H9 (cell line): Measurements from ENCODE around the gene CABP4. TPM values are rescaled to one million over a fixed set of nuclear protein-coding genes. Genes with fewer than 3 reads are reported as not detected.
"Not testable (repeated sequence)": the region's sequence is repeated elsewhere in the genome, so short reads cannot be mapped to it uniquely, and the experiment has no call there.

Source experiments
- DNase-seq: peaks from one replicate; pipeline ENCODE4 v3.0.0-alpha.2; 2017
- H2AFZ ChIP-seq: one replicate; pipeline ENCODE4 v1.6.1; 2013; ENCODE audit warnings: mild to moderate bottlenecking, low read length, control low read depth, moderate library complexity
- H2AK5ac ChIP-seq: 2 replicates; pipeline ENCODE4 v1.6.1; 2013; ENCODE audit warnings: low read length, control low read depth, mixed read lengths; ENCODE audit not compliant: insufficient read length
- H2BK120ac ChIP-seq: one replicate; pipeline ENCODE4 v1.6.1; 2013; ENCODE audit warnings: low read depth, mild to moderate bottlenecking, low read length, control low read depth, inconsistent platforms; ENCODE audit not compliant: poor library complexity, severe bottlenecking
- H2BK12ac ChIP-seq: 2 replicates; pipeline ENCODE4 v1.6.1; 2013; ENCODE audit warnings: low read length, control low read depth, mixed read lengths, low read depth; ENCODE audit not compliant: insufficient read length
- H2BK15ac ChIP-seq: 2 replicates; pipeline ENCODE4 v1.6.1; 2013; ENCODE audit warnings: low read depth, low read length, control low read depth
- H2BK20ac ChIP-seq: one replicate; pipeline ENCODE4 v1.6.1; 2013; ENCODE audit warnings: low read depth, mild to moderate bottlenecking, low read length, control low read depth, inconsistent platforms; ENCODE audit not compliant: poor library complexity, severe bottlenecking
- H2BK5ac ChIP-seq: 2 replicates; pipeline ENCODE4 v1.6.1; 2013; ENCODE audit warnings: low read length, control low read depth, mixed read lengths; ENCODE audit not compliant: insufficient read length
- H3K14ac ChIP-seq: 2 replicates; pipeline ENCODE4 v1.6.1; 2013; ENCODE audit warnings: low read length, control low read depth; ENCODE audit not compliant: insufficient read depth
- H3K18ac ChIP-seq: 2 replicates; pipeline ENCODE4 v1.6.1; 2013; ENCODE audit warnings: low read depth, mild to moderate bottlenecking, mixed read lengths, low read length, control low read depth; ENCODE audit not compliant: insufficient read length
- H3K23ac ChIP-seq: 2 replicates; pipeline ENCODE4 v1.6.1; 2013; ENCODE audit warnings: low read length, control low read depth, mixed read lengths, low read depth; ENCODE audit not compliant: insufficient read length
- H3K23me2 ChIP-seq: 2 replicates; pipeline ENCODE4 v1.6.1; 2013; ENCODE audit warnings: low read depth, mild to moderate bottlenecking, mixed read lengths, low read length, control low read depth; ENCODE audit not compliant: insufficient read length, poor library complexity, severe bottlenecking
- H3K27ac ChIP-seq: 2 replicates; pipeline ENCODE4 v1.5.1; 2013; ENCODE audit warnings: low read length, control low read depth, mixed read lengths, low read depth; ENCODE audit not compliant: insufficient read length
- H3K27me3 ChIP-seq: 2 replicates; pipeline ENCODE4 v1.6.1; 2013; ENCODE audit warnings: low read length, control low read depth, inconsistent platforms; ENCODE audit not compliant: insufficient read depth
- H3K4ac ChIP-seq: 2 replicates; pipeline ENCODE4 v1.6.1; 2013; ENCODE audit warnings: low read depth, mild to moderate bottlenecking, control low read depth, inconsistent platforms, low read length, moderate library complexity
- H3K4me1 ChIP-seq: 2 replicates; pipeline ENCODE4 v1.6.1; 2013; ENCODE audit warnings: low read length, control low read depth, inconsistent platforms; ENCODE audit not compliant: insufficient read depth
- H3K4me2 ChIP-seq: 2 replicates; pipeline ENCODE4 v1.6.1; 2013; ENCODE audit warnings: low read length, control low read depth, mixed read lengths; ENCODE audit not compliant: insufficient read length, insufficient read depth
- H3K56ac ChIP-seq: 2 replicates; pipeline ENCODE4 v1.6.1; 2013; ENCODE audit warnings: low read depth, mild to moderate bottlenecking, mixed read lengths, low read length, control low read depth; ENCODE audit not compliant: insufficient read length
- H3K79me1 ChIP-seq: 2 replicates; pipeline ENCODE4 v1.6.1; 2013; ENCODE audit warnings: low read depth, mild to moderate bottlenecking, moderate library complexity, low read length, control low read depth, inconsistent platforms; ENCODE audit not compliant: insufficient read depth, poor library complexity, severe bottlenecking
- H3K79me2 ChIP-seq: 2 replicates; pipeline ENCODE4 v1.6.1; 2013; ENCODE audit warnings: low read length, control low read depth, inconsistent platforms; ENCODE audit not compliant: insufficient read depth
- H3K9ac ChIP-seq: 2 replicates; pipeline ENCODE4 v1.6.1; 2013; ENCODE audit warnings: low read length, control low read depth, mixed read lengths; ENCODE audit not compliant: insufficient read length; ENCODE audit errors: extremely low read depth
- H3K9me3 ChIP-seq: one replicate; pipeline ENCODE4 v1.6.1; 2013; ENCODE audit warnings: low read depth, low read length, inconsistent platforms; ENCODE audit not compliant: control insufficient read depth
- H3T11ph ChIP-seq: one replicate; pipeline ENCODE4 v1.6.1; 2013; ENCODE audit warnings: mild to moderate bottlenecking, low read length, control low read depth, inconsistent platforms
- H4K20me1 ChIP-seq: one replicate; pipeline ENCODE4 v1.6.1; 2013; ENCODE audit not compliant: control insufficient read depth, insufficient read length, insufficient read depth
- H4K5ac ChIP-seq: 2 replicates; pipeline ENCODE4 v1.6.1; 2013; ENCODE audit warnings: low read depth, mild to moderate bottlenecking, mixed read lengths, low read length, control low read depth; ENCODE audit not compliant: insufficient read length
- H4K8ac ChIP-seq: replicated peaks from 2 replicates; pipeline ENCODE4 v1.6.1; 2013; ENCODE audit warnings: low read length, control low read depth, mixed read lengths, low read depth; ENCODE audit not compliant: insufficient read length
- H4K91ac ChIP-seq: 2 replicates; pipeline ENCODE4 v1.6.1; 2013; ENCODE audit warnings: low read depth, mild to moderate bottlenecking, moderate library complexity, mixed read lengths, low read length, control low read depth; ENCODE audit not compliant: insufficient read length
- H3K27ac Mint-ChIP-seq, 3 experiments: 2 replicates in 2 of 3; 3 replicates in 1 of 3; pipeline ENCODE4 v1.8.0; 2020 to 2021; ENCODE audit warnings: mixed read lengths in 3 of 3, mild to moderate bottlenecking in 1 of 3, moderate library complexity in 1 of 3
- H3K27me3 Mint-ChIP-seq: 2 replicates; pipeline ENCODE4 v1.8.0; 2021; ENCODE audit warnings: low read depth, mild to moderate bottlenecking, moderate library complexity, mixed read lengths
- H3K36me3 Mint-ChIP-seq, 3 experiments: 2 replicates in 2 of 3; 3 replicates in 1 of 3; pipeline ENCODE4 v1.8.0; 2020 to 2021; ENCODE audit warnings: low read depth in 3 of 3, mixed read lengths in 3 of 3; ENCODE audit not compliant: insufficient read depth in 1 of 3
- H3K4me1 Mint-ChIP-seq, 2 experiments: 2 replicates each; pipeline ENCODE4 v1.8.0; 2020; ENCODE audit warnings: mixed read lengths in 2 of 2
- H3K4me3 Mint-ChIP-seq, 2 experiments: 2 replicates in 1 of 2; 3 replicates in 1 of 2; pipeline ENCODE4 v1.8.0; 2020 to 2021; ENCODE audit warnings: mild to moderate bottlenecking in 2 of 2, mixed read lengths in 2 of 2, moderate library complexity in 1 of 2
- H3K9me3 Mint-ChIP-seq, 2 experiments: 2 replicates in 1 of 2; 3 replicates in 1 of 2; pipeline ENCODE4 v1.8.0; 2020; ENCODE audit warnings: mild to moderate bottlenecking in 2 of 2, mixed read lengths in 2 of 2, moderate library complexity in 1 of 2
- WGBS: extraction: QIAGEN DNeasy Blood & Tissue Kit; methylation state at CpG from one replicate; pipeline ENCODE4 v1.1.7; 2013; ENCODE audit warnings: missing lambda C conversion rate, low lambda C conversion rate, mixed read lengths; ENCODE audit not compliant: insufficient read length; ENCODE audit errors: extremely low coverage; 5-methylcytosine and 5-hydroxymethylcytosine counted together
- total RNA-seq: library from RNA; stranded (reverse); gene quantifications from 2 replicates; pipeline ENCODE4 v1.2.1, GENCODE V29; 2021
- TF ChIP-seq, protein P1 (sequence below): fragments of 200-600 bp; sonication (generic); conservative IDR thresholded peaks from 3 replicates; pipeline ENCODE4 v1.8.0; 2021; ENCODE audit warnings: antibody characterized with exemption, mild to moderate bottlenecking

Gene CABP4
- total RNA-seq, 1 experiment from 2014 or later: not detected

GRCh38 chr11:67484847-67485311, 29.7 kb downstream of the CABP4 start:
- Histone ChIP-seq H3K23ac (no peak overlapping the region), H2BK12ac (no peak overlapping the region), H3K79me1 (no peaks in the 10 kb centered on the region), H3K79me2 (no peaks in the 10 kb centered on the region), H3K27ac (no peak overlapping the region), H3K56ac (no peak overlapping the region), H4K8ac (no peak overlapping the region), H4K5ac (no peak overlapping the region), H2BK5ac (no peak overlapping the region), H4K91ac (no peak overlapping the region), H3K18ac (no peak overlapping the region), H3K9me3 (no peaks in the 10 kb centered on the region), H2BK120ac (no peak overlapping the region), H2BK20ac (no peak overlapping the region), H4K20me1 (no peaks in the 10 kb centered on the region), H3K4ac (no peak overlapping the region), H2AK5ac (no peak overlapping the region), H3K4me1 (no peaks in the 10 kb centered on the region; the same call in 1 of the 2 replicates), H2AFZ (no peak overlapping the region), H3K23me2 (no peaks in the 10 kb centered on the region), H3K27me3 (no peaks in the 10 kb centered on the region; the same call in 1 of the 2 replicates), H2BK15ac (no peak overlapping the region), H3K9ac (no peak overlapping the region), H3T11ph (no peak overlapping the region), H3K14ac (no peak overlapping the region), H3K4me2 (no peak overlapping the region)
- Mint-ChIP-seq H3K27ac (no peak overlapping the region), H3K9me3 (no peaks in the 10 kb centered on the region), H3K27me3 (peaks cover 28% of the 10 kb centered on the region), H3K36me3 (peaks cover 9 to 16% (median 13%) of the 10 kb centered on the region in 3 experiments), H3K4me3 (no peak overlapping the region), H3K4me1 (peaks cover 19 to 25% of the 10 kb centered on the region in 2 experiments)
- no peak for DNase-seq
- TF ChIP-seq, protein P1, sequence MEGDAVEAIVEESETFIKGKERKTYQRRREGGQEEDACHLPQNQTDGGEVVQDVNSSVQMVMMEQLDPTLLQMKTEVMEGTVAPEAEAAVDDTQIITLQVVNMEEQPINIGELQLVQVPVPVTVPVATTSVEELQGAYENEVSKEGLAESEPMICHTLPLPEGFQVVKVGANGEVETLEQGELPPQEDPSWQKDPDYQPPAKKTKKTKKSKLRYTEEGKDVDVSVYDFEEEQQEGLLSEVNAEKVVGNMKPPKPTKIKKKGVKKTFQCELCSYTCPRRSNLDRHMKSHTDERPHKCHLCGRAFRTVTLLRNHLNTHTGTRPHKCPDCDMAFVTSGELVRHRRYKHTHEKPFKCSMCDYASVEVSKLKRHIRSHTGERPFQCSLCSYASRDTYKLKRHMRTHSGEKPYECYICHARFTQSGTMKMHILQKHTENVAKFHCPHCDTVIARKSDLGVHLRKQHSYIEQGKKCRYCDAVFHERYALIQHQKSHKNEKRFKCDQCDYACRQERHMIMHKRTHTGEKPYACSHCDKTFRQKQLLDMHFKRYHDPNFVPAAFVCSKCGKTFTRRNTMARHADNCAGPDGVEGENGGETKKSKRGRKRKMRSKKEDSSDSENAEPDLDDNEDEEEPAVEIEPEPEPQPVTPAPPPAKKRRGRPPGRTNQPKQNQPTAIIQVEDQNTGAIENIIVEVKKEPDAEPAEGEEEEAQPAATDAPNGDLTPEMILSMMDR: no peak
- WGBS: no CpG with 5 or more reads among the region's 11 CpGs

- not testable (repeated sequence) for H3K18ac ChIP-seq, H3K9me3 Mint-ChIP-seq, H3K27me3 ChIP-seq, H3T11ph ChIP-seq, H2BK12ac ChIP-seq, H3K9ac ChIP-seq, H4K91ac ChIP-seq, H4K5ac ChIP-seq, H3K79me2 ChIP-seq, H2BK5ac ChIP-seq, H3K23me2 ChIP-seq, H4K8ac ChIP-seq, H3K27ac Mint-ChIP-seq, H3K79me1 ChIP-seq, H4K20me1 ChIP-seq, H3K14ac ChIP-seq, H3K27ac ChIP-seq, H3K4ac ChIP-seq, H2AK5ac ChIP-seq, H2AFZ ChIP-seq, H3K4me2 ChIP-seq, H3K4me1 ChIP-seq, H3K4me3 Mint-ChIP-seq, H3K56ac ChIP-seq, H3K23ac ChIP-seq, H3K9me3 ChIP-seq, H2BK120ac ChIP-seq, H2BK15ac ChIP-seq, H2BK20ac ChIP-seq
- peaks cover 19 to 25% of the 10 kb centered on the region in 2 experiments for H3K4me1 Mint-ChIP-seq
- H3K36me3 Mint-ChIP-seq: peaks cover 9 to 22% (median 18%) of the 10 kb centered on the region in 3 experiments
- WGBS: no CpG with 5 or more reads among the region's 7 CpGs
- DNase-seq: peak; percentile 73
- peaks cover 24% of the 10 kb centered on the region for H3K27me3 Mint-ChIP-seq
These were observed 30.8 kb downstream of the CABP4 start for GRCh38 chr11:67485873-67486361.
